A673 (cell line): ENCODE data around the gene CELF5.

ENCODE experiments used
- EZH2 ChIP-seq: fragments of 200-600 bp; sonication (generic); IDR thresholded peaks from 2 replicates; pipeline ENCODE4 v1.6.1; 2017; ENCODE audit warnings: borderline replicate concordance, low read depth, mild to moderate bottlenecking, mixed read lengths, antibody characterized with exemption, low read length; ENCODE audit not compliant: poor library complexity, severe bottlenecking
- TF ChIP-seq, protein P1 (sequence below): fragments of 300-800, 200-600 bp; sonication (generic); conservative IDR thresholded peaks from 2 replicates; pipeline ENCODE4 v1.5.1; 2017; ENCODE audit warnings: low read depth, mild to moderate bottlenecking, antibody characterized with exemption, low read length, moderate library complexity, mixed read lengths

DNA sequence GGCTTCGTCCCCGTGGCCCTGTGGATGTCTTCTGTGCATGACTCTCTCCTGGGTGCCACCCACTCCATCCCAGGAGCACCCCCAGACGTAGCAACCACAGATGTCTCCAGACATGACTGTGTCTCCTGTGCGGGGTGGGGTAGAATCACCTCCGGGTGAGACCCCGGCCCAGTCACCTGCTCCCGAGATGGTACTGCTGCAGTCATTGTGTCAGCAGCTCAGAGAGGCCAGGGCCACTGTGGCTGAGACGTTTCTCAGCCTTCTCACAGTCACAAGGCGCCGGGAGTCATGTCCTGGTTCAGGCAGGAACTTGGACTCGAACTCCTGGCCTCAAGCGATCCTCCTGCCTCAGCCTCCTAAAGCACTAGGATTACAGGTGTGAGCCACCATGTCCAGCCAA, 22.1 kb upstream of the CELF5 start:
- TF ChIP-seq, protein P1, sequence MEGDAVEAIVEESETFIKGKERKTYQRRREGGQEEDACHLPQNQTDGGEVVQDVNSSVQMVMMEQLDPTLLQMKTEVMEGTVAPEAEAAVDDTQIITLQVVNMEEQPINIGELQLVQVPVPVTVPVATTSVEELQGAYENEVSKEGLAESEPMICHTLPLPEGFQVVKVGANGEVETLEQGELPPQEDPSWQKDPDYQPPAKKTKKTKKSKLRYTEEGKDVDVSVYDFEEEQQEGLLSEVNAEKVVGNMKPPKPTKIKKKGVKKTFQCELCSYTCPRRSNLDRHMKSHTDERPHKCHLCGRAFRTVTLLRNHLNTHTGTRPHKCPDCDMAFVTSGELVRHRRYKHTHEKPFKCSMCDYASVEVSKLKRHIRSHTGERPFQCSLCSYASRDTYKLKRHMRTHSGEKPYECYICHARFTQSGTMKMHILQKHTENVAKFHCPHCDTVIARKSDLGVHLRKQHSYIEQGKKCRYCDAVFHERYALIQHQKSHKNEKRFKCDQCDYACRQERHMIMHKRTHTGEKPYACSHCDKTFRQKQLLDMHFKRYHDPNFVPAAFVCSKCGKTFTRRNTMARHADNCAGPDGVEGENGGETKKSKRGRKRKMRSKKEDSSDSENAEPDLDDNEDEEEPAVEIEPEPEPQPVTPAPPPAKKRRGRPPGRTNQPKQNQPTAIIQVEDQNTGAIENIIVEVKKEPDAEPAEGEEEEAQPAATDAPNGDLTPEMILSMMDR, result no peak
- TF ChIP-seq EZH2, result no peak
